ENCODE measurements around the gene CACNA1A.

Gene CACNA1A

GRCh38 chr19:13356686-13357280, 149.5 kb downstream of the CACNA1A start:
- TF ChIP-seq CTCF (IDR thresholded peaks at IDR 0.05; ENCODE audit: unreplicated experiment in 3 of 3): no peak
- no peak overlapping the region for H3K27ac Mint-ChIP-seq

GRCh38 chr19:13356185-13356584, 150.1 kb downstream of the CACNA1A start:
- Mint-ChIP-seq H3K4me3 (no peak overlapping the region), H3K27ac (no peak overlapping the region), H3K36me3 (ENCODE audit: low read depth) (peaks cover 3% of the 10 kb centered on the region), H3K4me1 (no peaks in the 10 kb centered on the region), H3K27me3 (ENCODE audit: low read depth) (no peaks in the 10 kb centered on the region), H3K9me3 (peaks cover 7% of the 10 kb centered on the region)
- TF ChIP-seq CTCF (IDR thresholded peaks at IDR 0.05; ENCODE audit: unreplicated experiment in 3 of 3): no peak

More at GRCh38 chr19:13356686-13357280, 149.5 kb downstream of the CACNA1A start:
- Mint-ChIP-seq H3K4me3 (no peak overlapping the region), H3K9me3 (peaks cover 7% of the 10 kb centered on the region), H3K36me3 (ENCODE audit: low read depth) (peaks cover 3% of the 10 kb centered on the region), H3K27me3 (ENCODE audit: low read depth) (no peaks in the 10 kb centered on the region), H3K4me1 (no peaks in the 10 kb centered on the region)

- no peaks in the 10 kb centered on the region for H3K4me1 Mint-ChIP-seq
- H3K9me3 Mint-ChIP-seq: peaks cover 7% of the 10 kb centered on the region
- H3K27me3 Mint-ChIP-seq (ENCODE audit: low read depth): no peaks in the 10 kb centered on the region
- no peak overlapping the region for H3K27ac Mint-ChIP-seq
- no peak for TF ChIP-seq CTCF (IDR thresholded peaks at IDR 0.05; ENCODE audit: unreplicated experiment in 3 of 3)
- peaks cover 3% of the 10 kb centered on the region for H3K36me3 Mint-ChIP-seq (ENCODE audit: low read depth)
- H3K4me3 Mint-ChIP-seq: no peak overlapping the region
Observed at GRCh38 chr19:13355356-13355755, 150.9 kb downstream of the CACNA1A start.

- Mint-ChIP-seq H3K4me1 (no peaks in the 10 kb centered on the region), H3K36me3 (ENCODE audit: low read depth) (peaks cover 3% of the 10 kb centered on the region), H3K27me3 (ENCODE audit: low read depth) (no peaks in the 10 kb centered on the region), H3K9me3 (peaks cover 3% of the 10 kb centered on the region), H3K4me3 (no peak overlapping the region), H3K27ac (no peak overlapping the region)
- no peak for TF ChIP-seq CTCF (IDR thresholded peaks at IDR 0.05; ENCODE audit: unreplicated experiment in 3 of 3)
Observed at GRCh38 chr19:13353625-13354024, 152.7 kb downstream of the CACNA1A start.

- Mint-ChIP-seq H3K9me3 (peaks cover 2% of the 10 kb centered on the region), H3K27ac (no peak overlapping the region), H3K4me3 (no peak overlapping the region), H3K4me1 (no peaks in the 10 kb centered on the region), H3K36me3 (ENCODE audit: low read depth) (peaks cover 3% of the 10 kb centered on the region), H3K27me3 (ENCODE audit: low read depth) (no peaks in the 10 kb centered on the region)
- no peak for TF ChIP-seq CTCF (IDR thresholded peaks at IDR 0.05; ENCODE audit: unreplicated experiment in 3 of 3)
Observed at GRCh38 chr19:13350759-13351158, 155.5 kb downstream of the CACNA1A start.

GRCh38 chr19:13350072-13350471, 156.2 kb downstream of the CACNA1A start:
- Mint-ChIP-seq H3K27me3 (ENCODE audit: low read depth) (no peaks in the 10 kb centered on the region), H3K36me3 (ENCODE audit: low read depth) (peaks cover 3% of the 10 kb centered on the region), H3K9me3 (peaks cover 2% of the 10 kb centered on the region), H3K4me1 (no peaks in the 10 kb centered on the region), H3K4me3 (no peak overlapping the region), H3K27ac (no peak overlapping the region)
- TF ChIP-seq CTCF (IDR thresholded peaks at IDR 0.05; ENCODE audit: unreplicated experiment in 3 of 3): no peak
